Measurements from ENCODE around the gene URB2.

URB2 gene

DNA sequence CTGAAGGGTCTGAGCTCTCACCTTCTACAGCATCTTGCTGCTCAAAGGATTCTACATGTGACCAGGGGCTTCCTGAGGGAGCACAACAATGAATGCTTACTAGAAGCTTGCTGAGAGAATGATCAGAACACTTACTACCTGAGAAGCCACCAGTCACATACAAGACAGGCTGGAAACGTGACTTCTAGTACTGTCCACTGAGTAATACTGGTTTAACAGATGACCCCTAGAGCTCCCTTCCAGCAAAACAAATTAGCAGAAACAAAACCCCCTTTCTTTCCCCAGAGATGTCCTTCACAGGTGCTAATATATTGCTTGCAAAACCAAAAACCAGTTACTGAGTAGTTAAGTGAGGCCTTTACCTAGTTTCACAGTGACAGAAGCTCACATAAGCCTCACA lies 2.2 kb upstream of the URB2 start:
- CTCF ChIA-PET, result interaction anchor here (0.9 to 1.2 kb wide), 2 partner anchors 65 to 365 kb away, joined by 3 read pairs; no protein-coding TSS in a partner anchor
- H3K4me1 Mint-ChIP-seq, result peaks cover 55% of the 10 kb centered on the region
- peak overlapping the region; percentile 12 for H3K27ac Mint-ChIP-seq
- H3K4me3 Mint-ChIP-seq, result peak overlapping the region; percentile 5
- no peaks in the 10 kb centered on the region for H3K27me3 Mint-ChIP-seq
- H3K36me3 Mint-ChIP-seq, result peaks cover 15% of the 10 kb centered on the region
- H3K9me3 Mint-ChIP-seq, result no peaks in the 10 kb centered on the region
- no peak for DNase-seq

DNA sequence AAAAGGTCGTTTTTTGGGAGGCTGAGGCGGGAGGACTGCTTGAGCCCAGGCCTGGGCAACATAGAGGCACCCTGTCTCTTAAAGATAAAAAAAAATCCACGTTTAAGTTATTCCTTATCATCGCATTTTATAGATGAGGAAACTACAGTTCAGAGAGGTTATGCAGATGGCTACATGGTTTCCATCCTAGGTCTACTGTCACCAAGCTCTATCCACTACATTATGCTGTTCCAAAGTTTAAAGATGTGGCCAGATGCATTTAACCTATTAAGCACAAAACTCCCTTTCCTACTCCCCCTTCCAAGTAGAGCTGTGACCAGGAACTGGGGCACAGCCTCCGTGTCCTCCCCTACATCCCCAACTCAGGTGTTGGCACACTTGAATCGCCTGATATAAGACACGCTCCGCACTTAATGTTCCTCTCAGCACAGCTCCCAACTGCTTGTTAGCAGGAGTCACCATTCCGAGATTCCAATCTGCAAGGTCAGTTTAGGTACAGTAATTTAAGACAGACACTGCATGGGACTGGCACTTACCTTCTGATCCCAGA lies 1.5 kb upstream of the URB2 start:
- Mint-ChIP-seq H3K4me3 (peak overlapping the region; percentile 92), H3K36me3 (peaks cover 21% of the 10 kb centered on the region), H3K9me3 (no peaks in the 10 kb centered on the region), H3K4me1 (peaks cover 53% of the 10 kb centered on the region), H3K27me3 (no peaks in the 10 kb centered on the region), H3K27ac (peak overlapping the region; percentile 91)
- CTCF ChIA-PET, result interaction anchor here (1.2 kb wide), 1 partner anchor 366 kb away, joined by 3 read pairs; no protein-coding TSS in a partner anchor
- DNase-seq, result no peak

DNA sequence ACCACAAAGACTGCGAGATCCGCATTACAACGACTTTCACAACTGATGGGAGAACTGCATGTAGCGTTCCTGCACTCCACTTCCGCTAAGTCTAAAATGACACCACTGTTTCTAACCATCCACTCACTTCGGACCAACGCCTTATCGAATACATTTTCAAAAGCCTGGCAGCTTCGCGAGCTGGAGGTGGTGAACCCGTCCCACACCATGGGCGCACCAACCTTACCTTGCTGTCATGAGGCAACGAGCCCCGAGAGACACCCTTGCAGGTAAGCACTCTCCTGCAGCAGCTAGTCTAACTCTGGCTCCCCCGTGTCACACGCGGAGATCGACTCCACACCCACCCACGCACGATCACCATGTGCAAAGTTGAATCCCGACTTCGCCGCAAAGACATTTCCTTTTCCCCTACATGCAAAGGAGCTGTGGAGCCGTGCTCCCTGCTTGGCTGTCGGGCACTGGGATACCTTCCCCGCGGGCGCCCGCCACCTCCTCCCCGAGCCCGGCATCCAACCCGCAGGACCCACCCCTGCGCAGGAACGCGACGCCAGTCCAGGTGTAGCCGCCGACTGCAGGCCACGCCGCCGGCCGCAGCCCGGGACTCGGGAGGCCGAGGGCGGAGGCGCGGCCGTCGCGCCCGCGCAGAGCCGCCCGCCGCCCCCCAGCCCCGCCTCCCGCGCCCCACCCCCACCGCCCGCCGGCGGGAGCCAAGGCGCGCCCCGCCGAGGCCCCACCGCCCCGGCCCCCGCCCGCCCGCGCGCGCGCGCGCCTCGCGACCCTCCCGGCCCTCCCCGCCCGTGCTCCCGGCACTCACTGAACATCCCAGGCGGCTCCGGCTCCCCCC lies 754 bp upstream of the URB2 start:
- CTCF ChIA-PET, result interaction anchor here (1.2 to 1.4 kb wide), 2 partner anchors 66 to 366 kb away, joined by 3 to 5 read pairs; partner anchors contain the start of gene ABCB10
- Mint-ChIP-seq H3K4me1 (peaks cover 53% of the 10 kb centered on the region), H3K36me3 (peaks cover 28% of the 10 kb centered on the region), H3K4me3 (peak overlapping the region; percentile 92), H3K27ac (peak overlapping the region; percentile 91), H3K9me3 (no peaks in the 10 kb centered on the region), H3K27me3 (no peaks in the 10 kb centered on the region)
- peak; percentile 60 for DNase-seq

DNA sequence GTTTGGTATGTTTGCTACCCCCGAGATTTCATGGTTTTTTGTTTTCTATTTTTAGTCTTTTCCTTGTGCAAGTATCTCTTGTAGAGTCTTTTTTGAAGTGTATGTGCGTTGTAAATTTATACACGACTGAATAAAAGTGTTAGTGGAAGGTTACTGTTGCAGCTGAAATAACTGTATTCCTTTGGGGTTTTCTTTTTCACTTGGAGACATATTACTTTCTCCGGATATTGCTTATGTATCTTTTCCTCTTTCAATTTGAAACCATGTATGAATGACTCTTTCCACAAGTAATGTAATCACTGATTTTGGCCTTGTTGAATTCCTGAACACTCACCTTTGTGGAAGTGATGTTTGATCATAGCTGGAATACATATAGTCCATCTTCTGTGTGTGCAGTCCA lies 956 bp downstream of the URB2 start:
- Mint-ChIP-seq H3K4me1 (peaks cover 61% of the 10 kb centered on the region), H3K36me3 (peaks cover 31% of the 10 kb centered on the region), H3K27ac (peak overlapping the region; percentile 98), H3K4me3 (peak overlapping the region; percentile 99), H3K9me3 (no peaks in the 10 kb centered on the region), H3K27me3 (no peaks in the 10 kb centered on the region)
- no peak for DNase-seq
- CTCF ChIA-PET, result interaction anchor here (1.4 kb wide), 1 partner anchor 68 kb away, joined by 5 read pairs; the partner anchor contains the start of gene ABCB10

DNA sequence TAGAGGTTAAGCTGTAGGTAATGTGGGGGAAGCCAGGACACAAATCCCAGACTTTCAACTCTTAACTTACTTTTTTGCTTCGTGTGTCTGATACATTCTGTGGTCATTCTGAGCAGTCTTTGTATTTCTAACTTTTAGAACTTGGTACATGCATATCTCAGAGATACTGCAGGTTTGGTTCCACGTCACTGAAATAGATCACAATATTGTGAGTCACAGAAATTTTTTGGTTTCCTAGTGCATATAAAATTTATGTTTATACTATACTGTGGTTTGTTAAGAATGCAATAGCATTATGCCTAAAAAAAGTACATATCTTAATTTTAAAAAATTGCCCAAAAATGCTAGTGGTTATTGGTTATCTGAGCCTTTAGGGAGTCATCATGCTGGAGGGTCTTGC lies 3.2 kb downstream of the URB2 start:
- H3K4me3 Mint-ChIP-seq, result no peak overlapping the region
- DNase-seq, result no peak
- H3K9me3 Mint-ChIP-seq, result no peaks in the 10 kb centered on the region
- peaks cover 30% of the 10 kb centered on the region for H3K36me3 Mint-ChIP-seq
- H3K27ac Mint-ChIP-seq, result no peak overlapping the region
- CTCF ChIA-PET, result no interaction called here
- peaks cover 52% of the 10 kb centered on the region for H3K4me1 Mint-ChIP-seq
- H3K27me3 Mint-ChIP-seq, result no peaks in the 10 kb centered on the region

DNA sequence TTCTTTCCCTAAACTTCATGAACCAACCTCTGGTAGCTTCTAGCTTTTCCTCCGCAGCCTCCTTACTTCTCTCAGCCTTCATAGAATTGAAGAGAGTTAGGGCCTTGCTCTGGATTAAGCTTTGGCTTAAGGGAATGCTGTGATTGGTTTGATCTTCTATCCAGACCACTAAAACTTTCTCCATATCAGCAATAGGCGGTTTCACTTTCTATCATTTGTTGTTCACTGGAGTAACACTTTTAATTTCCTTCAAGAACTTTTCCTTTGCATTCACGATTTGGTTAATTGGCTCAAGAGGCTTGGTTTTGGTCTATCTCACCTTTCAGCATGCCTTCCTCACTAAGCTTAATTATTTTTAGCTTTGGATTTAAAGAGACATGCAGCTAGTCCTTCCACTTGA lies 5.1 kb downstream of the URB2 start:
- Mint-ChIP-seq H3K4me3 (no peak overlapping the region), H3K36me3 (peaks cover 43% of the 10 kb centered on the region), H3K27ac (no peak overlapping the region), H3K9me3 (no peaks in the 10 kb centered on the region), H3K27me3 (no peaks in the 10 kb centered on the region), H3K4me1 (peaks cover 42% of the 10 kb centered on the region)
- CTCF ChIA-PET, result no interaction called here
- no peak for DNase-seq

DNA sequence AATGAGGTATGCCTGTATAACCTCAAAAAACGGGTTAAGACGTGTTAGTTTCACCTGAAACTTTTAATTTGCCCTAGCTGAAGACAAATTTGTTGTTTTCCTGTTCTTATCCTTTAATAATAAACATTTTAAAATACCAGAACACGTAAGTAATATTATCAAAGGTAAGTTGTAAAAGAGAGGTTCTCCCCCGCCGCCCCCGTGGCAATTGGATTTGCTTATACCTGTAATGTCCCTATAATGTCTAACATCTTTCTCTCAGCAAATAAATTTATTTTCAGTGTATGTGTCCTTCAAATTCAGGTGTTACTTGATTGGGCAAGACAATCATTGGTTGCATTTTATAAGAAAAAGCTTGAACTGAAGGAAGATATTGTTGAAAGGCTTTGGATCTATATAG lies 5.9 kb downstream of the URB2 start:
- Mint-ChIP-seq H3K9me3 (no peaks in the 10 kb centered on the region), H3K27me3 (no peaks in the 10 kb centered on the region), H3K4me1 (peaks cover 37% of the 10 kb centered on the region), H3K4me3 (no peak overlapping the region), H3K27ac (no peak overlapping the region), H3K36me3 (peaks cover 46% of the 10 kb centered on the region)
- no peak for DNase-seq
- CTCF ChIA-PET, result no interaction called here

DNA sequence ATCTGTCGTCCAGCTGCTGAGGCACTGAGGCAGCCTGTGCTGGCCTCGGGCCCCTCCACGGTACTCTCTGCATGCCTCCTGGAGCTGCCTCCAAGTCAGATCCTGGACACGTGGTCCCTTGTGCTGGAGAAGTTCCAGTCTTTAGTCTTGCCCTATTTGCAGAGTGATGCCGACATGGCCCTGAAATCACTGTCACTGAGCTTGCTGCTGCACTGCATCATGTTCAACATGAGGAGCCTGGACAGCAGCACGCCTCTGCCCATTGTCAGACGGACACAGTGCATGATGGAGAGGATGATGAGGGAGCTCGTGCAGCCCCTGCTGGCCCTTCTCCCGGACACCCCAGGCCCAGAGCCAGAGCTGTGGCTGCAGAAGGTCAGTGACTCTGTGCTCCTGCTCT lies 10.0 kb downstream of the URB2 start:
- Mint-ChIP-seq H3K9me3 (no peaks in the 10 kb centered on the region), H3K4me1 (peaks cover 10% of the 10 kb centered on the region), H3K4me3 (no peak overlapping the region), H3K36me3 (peaks cover 51% of the 10 kb centered on the region), H3K27ac (no peak overlapping the region), H3K27me3 (no peaks in the 10 kb centered on the region)
- no peak for DNase-seq
- CTCF ChIA-PET, result interaction anchor here (0.9 kb wide), 1 partner anchor 51 kb away, joined by 3 read pairs; no protein-coding TSS in a partner anchor

DNA sequence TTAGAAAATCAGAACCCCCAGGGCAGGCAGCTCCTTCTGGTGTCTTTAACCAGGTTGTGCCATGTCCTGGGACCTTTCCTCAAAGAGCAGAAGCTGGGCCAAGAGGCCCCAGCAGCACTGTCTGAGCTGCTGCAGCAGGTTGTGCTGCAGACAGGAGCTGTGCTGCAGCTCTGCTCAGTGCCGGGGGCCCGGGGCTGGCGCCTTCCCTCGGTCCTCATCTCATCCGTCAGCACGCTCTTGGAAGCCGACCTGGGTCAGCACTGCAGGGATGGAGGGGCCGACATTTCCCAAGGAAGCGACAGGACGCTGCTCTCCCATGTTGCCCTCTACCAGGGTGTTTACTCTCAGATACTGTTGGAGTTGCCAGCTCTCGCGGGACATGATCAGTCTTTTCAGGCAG lies 11.7 kb downstream of the URB2 start:
- Mint-ChIP-seq H3K27ac (no peak overlapping the region), H3K4me3 (no peak overlapping the region), H3K36me3 (peaks cover 46% of the 10 kb centered on the region), H3K27me3 (no peaks in the 10 kb centered on the region), H3K4me1 (no peaks in the 10 kb centered on the region), H3K9me3 (no peaks in the 10 kb centered on the region)
- no peak for DNase-seq
- CTCF ChIA-PET, result interaction anchor here (0.6 kb wide), 1 partner anchor 1719 kb away, joined by 3 read pairs; no protein-coding TSS in a partner anchor

DNA sequence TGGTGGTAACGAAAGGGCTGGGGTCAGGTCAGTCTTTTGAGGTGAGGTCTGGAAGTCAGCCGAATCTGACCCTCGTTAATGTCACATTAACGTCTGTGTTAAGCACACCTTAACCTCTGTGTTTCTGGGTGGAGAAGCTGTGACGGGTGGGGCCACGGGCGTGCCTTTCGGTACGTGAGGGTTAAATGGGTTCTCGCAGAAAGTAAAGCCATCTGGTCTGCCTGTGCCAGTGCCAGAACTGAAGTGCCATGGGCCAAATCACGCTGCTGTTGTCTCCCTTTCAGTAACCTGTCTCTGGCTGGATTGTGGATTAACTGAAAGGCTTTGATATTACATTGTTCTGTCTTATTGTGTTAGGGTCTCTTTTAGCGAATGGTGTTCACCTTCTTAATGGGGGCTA lies 14.4 kb downstream of the URB2 start:
- H3K36me3 Mint-ChIP-seq, result peaks cover 46% of the 10 kb centered on the region
- no peak for DNase-seq
- no peaks in the 10 kb centered on the region for H3K27me3 Mint-ChIP-seq
- no peaks in the 10 kb centered on the region for H3K4me1 Mint-ChIP-seq
- H3K9me3 Mint-ChIP-seq, result no peaks in the 10 kb centered on the region
- no peak overlapping the region for H3K27ac Mint-ChIP-seq
- CTCF ChIA-PET, result no interaction called here
- H3K4me3 Mint-ChIP-seq, result no peak overlapping the region

DNA sequence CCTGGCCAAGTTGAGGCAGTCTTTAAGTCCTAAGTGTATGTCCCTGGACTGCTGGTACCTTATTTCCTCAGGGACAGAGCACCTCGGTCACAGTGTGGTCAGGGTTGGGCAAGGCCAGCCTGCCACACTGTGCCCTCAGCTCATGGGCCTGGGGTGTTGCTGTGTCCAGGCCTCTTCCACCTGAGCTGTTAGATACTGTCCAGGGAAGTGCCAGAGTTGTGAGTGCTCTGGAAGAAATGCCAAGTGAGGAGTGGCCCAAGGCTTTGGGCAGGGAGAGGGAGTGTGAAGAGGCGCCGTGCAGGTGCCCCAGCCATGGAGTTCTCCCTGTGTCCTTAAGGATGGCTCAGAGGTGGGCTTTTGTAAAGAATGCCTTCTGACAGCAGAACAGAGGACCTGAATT lies 15.3 kb downstream of the URB2 start:
- Mint-ChIP-seq H3K4me1 (no peaks in the 10 kb centered on the region), H3K27me3 (no peaks in the 10 kb centered on the region), H3K36me3 (peaks cover 42% of the 10 kb centered on the region), H3K27ac (no peak overlapping the region), H3K4me3 (no peak overlapping the region), H3K9me3 (no peaks in the 10 kb centered on the region)
- DNase-seq, result no peak
- CTCF ChIA-PET, result no interaction called here

DNA sequence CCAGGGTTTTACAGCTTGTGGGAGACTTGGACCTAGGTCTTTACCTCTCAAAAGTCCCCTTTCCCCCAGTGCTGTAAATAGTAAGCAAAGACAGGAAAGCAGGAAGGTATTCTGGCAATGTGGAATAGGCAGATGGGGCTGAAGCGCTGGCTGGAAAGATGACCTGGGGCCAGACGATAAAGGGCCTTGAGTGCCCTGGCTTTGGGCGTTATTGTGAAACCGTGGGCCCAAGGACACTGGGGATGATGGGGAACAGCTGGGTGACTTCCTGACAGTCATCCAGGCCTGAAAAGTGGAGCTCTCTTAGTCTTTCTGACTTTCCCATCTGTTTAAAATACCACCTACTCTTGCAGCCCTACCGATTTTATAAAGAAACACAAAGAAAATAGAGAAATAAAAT lies 16.3 kb downstream of the URB2 start:
- peak overlapping the region; percentile 7 for H3K27ac Mint-ChIP-seq
- H3K4me3 Mint-ChIP-seq, result no peak overlapping the region
- CTCF ChIA-PET, result no interaction called here
- no peaks in the 10 kb centered on the region for H3K27me3 Mint-ChIP-seq
- H3K9me3 Mint-ChIP-seq, result no peaks in the 10 kb centered on the region
- H3K4me1 Mint-ChIP-seq, result no peaks in the 10 kb centered on the region
- DNase-seq, result no peak
- peaks cover 42% of the 10 kb centered on the region for H3K36me3 Mint-ChIP-seq

DNA sequence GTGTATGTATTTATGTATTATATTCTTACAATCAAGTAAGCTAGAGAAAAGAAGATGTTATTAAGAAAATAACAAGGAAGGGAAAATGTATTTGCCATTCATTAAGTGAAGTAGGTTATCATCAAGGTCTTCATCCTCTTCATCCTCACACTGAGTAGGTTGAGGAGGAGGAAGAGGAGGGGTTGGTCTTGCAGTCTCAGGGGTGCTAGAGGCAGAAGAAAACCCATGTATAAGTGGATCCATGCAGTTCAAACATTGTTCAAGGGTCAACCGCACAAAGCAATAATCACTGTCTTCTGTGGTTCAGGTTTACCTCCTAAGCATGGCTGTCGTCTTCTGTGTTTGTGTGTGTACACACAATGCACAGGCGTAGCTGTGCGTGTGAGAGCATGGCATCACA lies 16.9 kb downstream of the URB2 start:
- H3K4me1 Mint-ChIP-seq, result no peaks in the 10 kb centered on the region
- no peak overlapping the region for H3K4me3 Mint-ChIP-seq
- no peaks in the 10 kb centered on the region for H3K9me3 Mint-ChIP-seq
- H3K27ac Mint-ChIP-seq, result no peak overlapping the region
- H3K36me3 Mint-ChIP-seq, result peaks cover 41% of the 10 kb centered on the region
- CTCF ChIA-PET, result no interaction called here
- DNase-seq, result no peak
- H3K27me3 Mint-ChIP-seq, result no peaks in the 10 kb centered on the region

DNA sequence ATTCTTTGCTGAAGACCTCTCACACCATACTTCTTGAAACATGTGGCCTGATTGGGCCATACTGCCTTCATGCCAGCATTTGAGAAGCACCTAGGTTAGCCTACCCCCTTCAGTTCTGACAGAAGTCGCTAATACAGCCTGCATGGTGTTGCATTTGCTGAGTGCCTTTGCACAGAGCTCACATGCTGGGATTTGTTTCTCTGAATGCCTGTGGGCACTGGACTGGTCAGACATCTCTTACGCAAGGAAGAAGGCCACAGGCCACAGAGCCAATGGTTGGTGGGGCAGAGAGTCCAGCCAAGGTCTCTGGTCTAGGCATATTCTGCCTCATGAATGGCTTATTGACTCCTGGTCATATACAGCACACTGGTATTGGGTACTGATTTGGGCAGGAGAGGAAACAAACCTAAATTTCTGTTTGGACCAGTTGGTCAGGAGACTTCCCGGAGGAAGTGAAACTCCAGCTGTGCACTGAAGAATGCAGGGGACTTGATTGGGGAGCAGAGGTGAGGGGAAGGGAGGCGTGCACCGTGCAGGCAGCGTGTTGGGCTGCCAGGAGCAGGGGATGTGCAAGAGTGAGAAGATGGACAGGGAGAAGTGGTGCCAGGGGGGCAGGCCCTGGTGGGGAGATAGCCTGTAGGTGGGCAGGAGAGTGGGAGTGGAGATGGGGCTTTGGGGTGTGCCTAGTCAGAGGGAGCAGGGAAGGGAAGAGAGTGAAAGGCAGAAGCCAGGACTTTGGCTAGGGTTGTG lies 18.1 kb downstream of the URB2 start:
- H3K4me3 Mint-ChIP-seq, result no peak overlapping the region
- CTCF ChIA-PET, result no interaction called here
- no peak for DNase-seq
- no peak overlapping the region for H3K27ac Mint-ChIP-seq
- H3K4me1 Mint-ChIP-seq, result no peaks in the 10 kb centered on the region
- no peaks in the 10 kb centered on the region for H3K27me3 Mint-ChIP-seq
- no peaks in the 10 kb centered on the region for H3K9me3 Mint-ChIP-seq
- peaks cover 38% of the 10 kb centered on the region for H3K36me3 Mint-ChIP-seq

Data from activated naive CD4-positive, alpha-beta T cell treated with anti-CD3 and anti-CD28 coated beads, Interleukin-2, amount 10 ng/mL, durations not matched to agents 7 days and 5 days (primary cell).